NCI-H2081 treated with DMSO at 0.1 percent for 48 hours (cell line): Measurements from ENCODE around the gene C19orf33.

Source experiments
- DNase-seq: peaks from one replicate; lab custom pipeline; 2025; lab: John Stamatoyannopoulos, UW

Gene C19orf33

DNA sequence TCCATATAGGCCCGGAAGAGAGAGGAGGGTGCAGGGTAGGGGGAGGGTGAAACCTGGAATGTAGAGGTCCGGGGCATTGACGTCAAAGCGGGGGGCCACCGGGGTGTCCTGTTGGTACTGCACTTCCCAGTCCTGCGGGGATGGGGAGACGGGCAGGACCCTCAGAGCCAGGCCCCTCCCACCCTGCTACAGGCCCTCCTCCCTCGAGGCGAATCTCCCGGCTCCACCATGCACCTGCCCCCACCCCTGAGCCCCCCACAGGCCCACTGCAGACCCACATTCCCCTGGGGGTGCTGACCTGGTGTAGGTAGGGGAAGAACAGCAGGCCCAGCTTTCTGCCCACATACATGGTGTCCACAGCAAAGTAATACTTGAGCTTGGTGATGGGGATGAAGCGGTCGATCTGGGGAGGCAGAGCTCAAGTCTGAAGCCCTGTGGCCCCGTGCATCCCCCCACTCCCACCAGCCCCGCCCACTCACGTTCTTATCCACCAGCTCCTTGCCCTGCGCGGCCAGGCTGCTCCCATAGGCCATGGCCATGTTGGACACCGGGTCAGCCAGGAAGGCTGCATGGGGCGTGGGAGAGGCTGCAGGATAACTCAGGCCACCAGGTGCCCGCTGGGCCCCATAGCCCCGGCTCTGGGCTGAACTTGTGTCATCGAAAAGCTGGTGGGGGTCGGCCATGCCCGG is 5.0 kb downstream of the C19orf33 start:
- no peak for DNase-seq

DNA sequence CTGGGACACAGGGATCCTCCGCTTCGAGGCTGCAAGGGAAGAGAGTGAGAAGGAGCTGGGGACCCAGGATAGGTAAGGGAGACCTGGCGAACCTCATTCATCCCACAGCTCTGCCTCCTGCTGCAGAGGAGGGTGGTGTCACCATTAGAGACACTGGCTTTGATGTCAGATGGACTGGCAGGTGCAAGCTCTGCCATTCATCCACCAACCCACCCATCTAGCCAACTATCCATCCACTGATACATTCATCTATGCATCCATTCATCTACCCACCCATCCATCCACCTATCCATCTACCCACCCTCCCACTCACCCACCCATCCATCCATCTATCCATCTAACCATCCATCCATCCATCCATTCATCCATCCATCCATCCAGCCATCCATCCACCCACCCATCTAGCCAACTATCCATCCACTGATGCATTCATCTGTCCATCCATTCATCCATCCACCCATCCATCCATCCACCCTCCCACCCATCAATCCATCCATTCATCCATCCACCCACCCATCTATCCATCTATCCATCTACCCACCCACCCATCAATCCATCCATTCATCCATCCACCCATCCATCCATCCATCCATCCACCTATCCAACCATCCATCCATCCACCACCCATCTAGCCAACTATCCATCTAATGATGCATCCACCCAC is 5.7 kb downstream of the C19orf33 start:
- DNase-seq: no peak

DNA sequence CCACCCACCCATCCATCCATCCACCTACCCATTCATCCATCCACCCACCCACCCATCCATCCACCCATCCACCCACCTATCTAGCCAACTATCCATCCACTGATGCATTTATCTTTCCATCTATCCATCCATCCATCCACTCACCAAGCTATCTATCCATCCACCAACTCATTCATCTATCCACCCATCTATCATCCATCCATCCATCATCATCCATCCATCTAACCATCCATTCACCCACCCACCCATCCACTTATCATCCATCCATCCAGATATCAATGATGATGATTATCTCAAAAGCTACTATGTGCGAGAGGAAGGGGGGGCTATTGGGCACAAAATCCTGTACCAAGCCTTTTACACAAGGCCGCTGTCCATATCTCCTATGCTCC is 6.2 kb downstream of the C19orf33 start:
- DNase-seq: no peak

DNA sequence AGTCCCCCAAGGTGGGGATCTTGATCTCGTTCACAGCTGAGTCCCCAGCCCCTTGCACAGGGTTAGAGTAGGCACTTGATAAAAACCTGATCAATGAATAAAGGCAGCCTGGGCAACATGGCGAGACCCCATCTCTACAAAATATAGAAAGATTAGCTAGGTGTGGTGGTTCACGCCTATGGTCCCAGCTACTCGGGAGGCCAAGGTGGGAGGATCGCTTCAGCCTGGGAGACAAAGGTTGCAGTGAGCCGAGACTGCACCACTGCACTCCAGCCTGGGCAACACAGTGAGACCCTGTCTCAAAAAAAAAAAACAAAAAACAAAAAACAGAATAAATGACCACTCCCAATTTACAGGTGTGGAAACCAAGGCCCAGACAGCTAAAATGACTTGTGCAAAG is 6.9 kb downstream of the C19orf33 start:
- no peak for DNase-seq

DNA sequence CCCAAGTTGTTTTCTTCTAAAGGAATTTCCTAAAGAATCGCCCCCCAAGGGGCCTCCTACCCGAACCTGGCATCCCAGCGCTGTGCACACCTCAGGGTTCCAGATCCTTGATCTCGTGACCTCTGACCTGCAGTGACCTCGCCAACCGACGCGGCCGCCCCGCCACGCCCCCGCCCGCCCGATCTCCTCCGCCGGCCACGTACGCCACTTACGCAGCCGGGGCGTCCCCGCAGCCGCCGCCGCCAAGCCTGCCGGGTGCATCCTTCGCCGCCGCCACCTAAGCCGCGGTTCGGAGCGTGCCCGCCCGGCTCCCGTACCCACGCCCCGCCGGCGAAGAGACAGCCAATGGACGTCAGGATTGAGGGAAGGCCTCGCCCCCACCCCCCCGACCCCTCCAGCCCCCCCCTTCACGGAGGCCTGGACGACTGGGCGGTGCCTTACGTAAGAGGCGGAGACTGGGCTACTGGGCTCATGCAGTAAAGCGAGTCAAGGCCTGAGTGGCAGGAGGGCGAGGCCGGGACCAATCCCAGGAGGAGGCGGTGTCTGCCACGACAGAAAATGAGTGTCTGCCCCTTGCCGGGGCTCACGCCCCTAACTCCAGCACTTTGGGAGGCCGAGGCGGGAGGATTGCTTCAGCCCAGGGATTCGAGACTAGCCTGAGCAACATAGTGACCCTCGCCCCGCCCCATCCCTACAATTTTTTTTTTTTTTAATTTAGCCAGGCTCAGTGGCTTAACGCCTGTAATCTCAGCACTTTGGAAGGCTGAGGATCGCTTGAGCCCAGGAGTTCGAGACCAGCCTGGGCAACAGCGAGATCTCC is 11.8 kb downstream of the C19orf33 start, which contains the start of gene YIF1B:
Gene YIF1B, minus strand, starts transcription at position 291 of the 820 bp plus-strand sequence. Its CDS starts 30 bp downstream, at position 261.
- peak; percentile 82 for DNase-seq

DNA sequence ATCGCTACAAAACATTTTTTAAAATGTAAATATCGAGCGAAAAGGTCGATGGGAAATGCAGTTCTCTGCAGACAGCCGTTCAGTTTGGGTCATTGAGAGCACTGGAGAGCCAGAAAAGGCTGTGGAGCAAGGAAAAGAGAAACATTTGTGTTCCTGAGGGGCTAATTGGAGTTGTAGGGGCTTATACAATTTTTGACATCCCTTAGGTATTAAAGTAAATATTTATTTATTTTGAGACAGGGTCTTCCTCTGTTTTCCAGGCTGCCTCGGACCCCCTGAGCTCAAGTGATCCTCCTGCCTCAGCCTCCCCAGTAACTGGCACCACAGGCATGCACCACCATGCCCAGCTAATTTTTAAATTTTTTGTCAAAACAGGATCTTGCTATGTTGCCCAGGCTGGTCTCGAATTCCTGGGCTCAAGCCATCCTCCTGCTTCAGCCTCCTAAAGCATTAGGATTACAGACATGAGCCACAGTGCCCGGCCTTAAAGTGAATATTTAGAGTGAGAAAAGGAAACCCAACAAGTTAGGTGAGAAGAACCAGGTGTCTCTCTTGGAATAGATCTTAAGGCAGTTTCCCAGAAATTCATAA is 12.5 kb downstream of the C19orf33 start:
- no peak for DNase-seq

DNA sequence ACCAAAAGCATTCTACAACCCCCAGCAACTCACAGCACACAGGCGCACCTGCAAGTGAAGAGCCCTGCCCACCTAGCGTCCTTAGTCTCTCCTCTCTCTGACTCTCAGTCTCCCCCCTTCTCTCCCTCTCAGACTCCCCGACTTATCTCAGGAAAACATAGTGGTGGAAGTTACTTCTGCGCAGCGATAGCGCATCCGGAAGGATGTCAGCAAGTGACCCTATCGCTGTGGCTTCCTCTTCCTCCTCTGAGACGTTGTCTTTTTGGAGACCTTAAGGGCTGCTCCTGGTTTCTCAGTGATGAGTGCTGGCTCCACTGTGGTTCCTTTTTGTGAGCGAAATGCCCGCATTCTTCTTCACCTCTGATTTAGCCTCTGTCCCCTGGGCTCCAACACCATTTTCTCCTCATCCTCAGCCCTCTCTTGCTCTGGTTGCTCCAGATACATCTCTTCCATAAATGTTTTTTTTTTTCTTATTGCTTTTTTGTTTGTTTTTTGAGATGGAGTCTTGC is 13.1 kb downstream of the C19orf33 start:
- no peak for DNase-seq

DNA sequence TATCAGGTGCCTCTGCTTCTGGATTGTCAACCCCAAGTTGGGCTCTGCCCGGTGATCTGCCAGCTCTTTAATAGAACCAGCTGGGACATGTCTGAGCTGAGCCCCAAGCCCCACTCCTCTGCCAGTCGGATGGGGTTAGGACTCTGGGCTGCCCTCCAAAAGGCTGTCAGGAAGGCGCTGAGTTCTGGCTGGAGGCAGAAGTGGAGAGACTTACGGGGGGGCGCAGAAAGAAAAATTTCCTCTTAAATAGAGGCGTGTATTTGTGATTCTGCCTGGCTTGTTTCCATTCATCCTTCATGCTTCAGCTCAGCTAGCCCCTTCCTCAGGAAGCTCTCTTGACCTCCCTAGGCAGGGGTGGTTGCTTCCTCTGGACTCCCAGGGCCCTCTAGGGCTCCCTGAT is 14.6 kb downstream of the C19orf33 start:
- no peak for DNase-seq

DNA sequence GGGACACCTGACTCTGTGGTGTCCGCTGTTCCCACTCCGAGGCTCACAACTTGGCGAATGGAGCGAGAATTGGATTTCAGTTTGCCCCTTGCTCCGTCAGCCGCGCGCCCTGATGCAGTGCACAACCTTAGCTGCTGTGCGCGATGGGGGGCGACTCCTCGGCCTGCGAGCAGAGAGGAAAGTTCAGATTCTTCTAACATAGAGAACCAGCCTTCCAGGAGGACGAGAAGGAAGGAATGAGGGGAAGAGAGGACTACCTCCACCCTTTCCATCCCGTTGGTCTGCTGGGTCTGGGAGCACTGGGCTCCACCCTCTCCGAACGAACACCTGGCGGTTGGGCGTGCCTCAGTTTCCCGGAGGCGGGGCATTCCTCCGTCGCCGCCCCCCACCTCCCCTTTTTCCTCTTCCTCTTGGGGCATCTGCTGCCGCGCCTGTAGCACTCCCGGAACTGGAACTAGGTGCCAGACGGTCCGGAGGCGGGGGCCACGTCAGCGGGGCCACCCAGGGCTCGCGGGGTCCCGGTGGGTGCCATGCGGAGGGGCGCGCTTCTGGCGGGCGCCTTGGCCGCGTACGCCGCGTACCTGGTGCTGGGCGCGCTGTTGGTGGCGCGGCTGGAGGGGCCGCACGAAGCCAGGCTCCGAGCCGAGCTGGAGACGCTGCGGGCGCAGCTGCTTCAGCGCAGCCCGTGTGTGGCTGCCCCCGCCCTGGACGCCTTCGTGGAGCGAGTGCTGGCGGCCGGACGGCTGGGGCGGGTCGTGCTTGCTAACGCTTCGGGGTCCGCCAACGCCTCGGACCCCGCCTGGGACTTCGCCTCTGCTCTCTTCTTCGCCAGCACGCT is 15.6 kb downstream of the C19orf33 start, which contains the start of gene KCNK6:
Gene KCNK6, plus strand, starts transcription at position 425 of the 838 bp plus-strand sequence. Its CDS starts 106 bp downstream, at position 531.
- DNase-seq: no peak

DNA sequence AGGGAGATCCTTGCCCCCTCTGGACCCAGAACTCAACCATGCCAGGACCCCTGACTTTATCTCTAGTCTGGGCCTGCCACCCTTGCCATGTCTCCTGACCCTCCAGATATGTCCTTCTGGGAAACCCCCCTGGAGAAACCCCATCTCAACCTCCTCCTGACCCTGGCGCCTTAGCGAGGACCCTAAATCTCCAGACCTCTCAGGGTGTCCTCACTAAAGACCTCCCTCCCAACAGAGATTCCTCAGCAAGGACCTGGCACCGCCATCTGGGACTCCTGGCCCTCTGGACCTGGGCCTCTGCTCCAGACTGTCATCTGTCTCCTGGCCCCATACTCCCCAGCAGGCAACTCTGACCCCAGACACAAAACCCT is 16.9 kb downstream of the C19orf33 start:
- no peak for DNase-seq

DNA sequence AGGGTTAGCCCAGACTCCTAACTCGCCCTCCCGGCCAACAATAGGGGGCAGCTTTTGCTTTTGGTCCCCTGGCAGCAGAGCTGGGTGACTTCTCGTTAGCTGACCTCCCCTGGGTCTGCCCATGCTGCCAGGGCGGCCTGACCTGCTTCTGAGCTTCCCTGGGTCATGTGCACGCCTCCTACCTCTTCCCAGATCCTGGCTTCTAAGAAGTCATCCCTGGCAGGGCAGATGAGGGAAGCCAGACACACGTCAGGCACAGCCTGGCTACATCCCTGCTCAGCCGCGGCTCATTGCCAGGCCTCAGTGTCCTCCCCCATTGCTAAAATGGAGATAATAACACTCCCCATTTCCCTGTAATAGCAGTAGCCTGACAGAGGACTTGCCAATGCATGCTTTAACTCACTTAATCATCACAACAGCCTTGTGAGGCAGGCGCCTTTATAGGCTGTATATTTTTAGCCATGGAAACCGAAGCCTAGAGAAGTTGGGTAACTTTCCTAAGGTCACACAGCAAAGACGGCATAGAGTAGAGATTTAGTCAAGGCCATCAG is 17.7 kb downstream of the C19orf33 start:
- no peak for DNase-seq

DNA sequence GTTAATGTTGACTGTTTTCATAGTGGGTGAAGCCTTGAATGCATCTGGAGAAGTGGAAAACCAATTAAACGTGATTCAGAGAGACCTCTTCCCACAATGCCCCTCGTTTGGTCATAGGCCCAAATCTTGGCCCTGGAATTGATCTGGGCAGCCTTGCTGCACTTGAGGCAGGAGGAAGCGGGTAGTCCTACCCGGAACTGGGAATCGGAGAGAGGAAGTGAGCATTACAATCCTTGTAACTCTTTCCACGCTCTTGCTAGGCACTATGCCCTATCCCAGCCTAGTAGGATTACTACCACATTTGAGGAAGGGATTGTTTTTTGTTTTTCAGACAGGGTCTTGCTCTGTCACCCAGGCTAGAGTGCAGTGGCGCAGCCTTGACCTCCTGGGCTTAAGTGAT is 19.2 kb downstream of the C19orf33 start:
- no peak for DNase-seq

DNA sequence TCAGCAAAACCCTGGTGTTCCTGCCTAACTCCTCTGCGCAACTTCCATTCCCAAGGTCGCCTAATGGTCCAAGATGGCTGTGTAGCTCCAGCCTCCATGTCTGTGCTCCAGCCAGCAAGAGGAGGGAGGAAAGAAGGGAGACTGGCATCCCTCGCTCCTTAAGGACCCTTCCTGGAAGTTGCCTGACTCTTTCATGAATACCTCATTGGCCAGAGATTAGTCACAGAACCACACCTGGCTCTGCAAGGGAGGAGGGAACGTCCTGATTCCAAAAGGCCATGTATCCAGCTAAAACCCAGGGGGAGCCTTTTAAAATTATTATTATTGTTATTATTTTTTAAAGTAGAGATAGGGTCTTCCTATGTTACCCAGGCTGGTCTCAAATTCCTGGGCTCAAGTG is 20.4 kb downstream of the C19orf33 start:
- no peak for DNase-seq

DNA sequence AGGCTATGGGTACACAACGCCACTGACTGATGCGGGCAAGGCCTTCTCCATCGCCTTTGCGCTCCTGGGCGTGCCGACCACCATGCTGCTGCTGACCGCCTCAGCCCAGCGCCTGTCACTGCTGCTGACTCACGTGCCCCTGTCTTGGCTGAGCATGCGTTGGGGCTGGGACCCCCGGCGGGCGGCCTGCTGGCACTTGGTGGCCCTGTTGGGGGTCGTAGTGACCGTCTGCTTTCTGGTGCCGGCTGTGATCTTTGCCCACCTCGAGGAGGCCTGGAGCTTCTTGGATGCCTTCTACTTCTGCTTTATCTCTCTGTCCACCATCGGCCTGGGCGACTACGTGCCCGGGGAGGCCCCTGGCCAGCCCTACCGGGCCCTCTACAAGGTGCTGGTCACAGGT is 22.5 kb downstream of the C19orf33 start:
- DNase-seq: no peak

DNA sequence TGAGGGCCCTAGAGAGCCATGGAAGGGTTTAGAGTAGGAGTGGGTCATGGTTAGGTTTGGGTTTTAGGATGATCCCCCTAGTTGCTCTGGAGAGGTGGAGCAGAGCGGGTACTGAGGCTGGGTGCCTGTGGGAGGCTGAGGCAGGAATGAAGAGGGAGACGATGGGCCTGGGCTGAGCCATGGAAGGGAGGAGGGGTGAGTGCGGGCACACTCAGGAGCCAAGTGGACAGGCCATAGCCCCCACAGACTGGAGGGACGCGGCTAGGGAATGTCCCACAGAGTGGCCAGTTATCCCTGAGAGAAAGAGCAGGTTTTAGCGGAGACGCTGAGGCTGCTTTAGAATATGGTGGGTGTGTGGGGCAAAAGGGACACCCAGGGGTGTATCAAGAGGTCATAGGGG is 25.6 kb downstream of the C19orf33 start:
- DNase-seq: no peak

DNA sequence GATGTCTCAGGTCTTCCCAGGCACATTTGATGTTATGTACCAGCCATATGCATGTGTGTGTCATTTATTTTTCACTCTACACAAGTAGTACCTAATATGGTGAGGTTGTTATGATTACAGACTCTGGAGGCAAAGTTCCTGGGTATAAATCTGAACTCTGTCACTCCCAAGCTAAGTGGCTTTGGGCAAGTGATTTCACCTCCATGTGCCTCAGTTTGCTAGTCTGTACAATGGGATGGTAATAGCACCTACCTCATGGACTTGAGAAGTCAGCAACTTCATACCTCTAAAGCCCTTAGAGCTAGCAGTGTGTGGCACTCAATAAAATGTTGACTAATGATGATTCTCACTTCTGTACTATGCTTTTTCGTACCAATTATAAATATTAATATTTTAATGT is 27.7 kb downstream of the C19orf33 start:
- DNase-seq: no peak

DNA sequence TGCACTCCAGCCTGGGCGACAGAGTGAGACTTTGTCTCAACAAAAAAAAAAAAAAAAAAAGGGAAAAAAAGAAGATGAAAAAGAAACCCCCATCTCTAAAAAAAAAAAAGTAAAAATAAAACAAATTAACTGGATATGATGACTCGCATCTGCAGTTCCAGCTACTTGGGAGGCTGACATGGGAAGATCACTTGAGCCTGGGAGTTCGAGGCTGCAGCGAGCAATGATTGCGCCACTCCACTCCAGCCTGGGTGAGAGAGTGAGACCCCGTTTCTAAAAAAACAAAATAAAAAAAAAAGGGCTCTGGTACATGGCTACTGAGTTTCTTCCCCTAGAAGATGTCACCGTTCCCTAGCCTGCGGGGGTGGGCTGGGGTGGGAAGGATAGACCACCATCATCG is 29.2 kb downstream of the C19orf33 start:
- no peak for DNase-seq

DNA sequence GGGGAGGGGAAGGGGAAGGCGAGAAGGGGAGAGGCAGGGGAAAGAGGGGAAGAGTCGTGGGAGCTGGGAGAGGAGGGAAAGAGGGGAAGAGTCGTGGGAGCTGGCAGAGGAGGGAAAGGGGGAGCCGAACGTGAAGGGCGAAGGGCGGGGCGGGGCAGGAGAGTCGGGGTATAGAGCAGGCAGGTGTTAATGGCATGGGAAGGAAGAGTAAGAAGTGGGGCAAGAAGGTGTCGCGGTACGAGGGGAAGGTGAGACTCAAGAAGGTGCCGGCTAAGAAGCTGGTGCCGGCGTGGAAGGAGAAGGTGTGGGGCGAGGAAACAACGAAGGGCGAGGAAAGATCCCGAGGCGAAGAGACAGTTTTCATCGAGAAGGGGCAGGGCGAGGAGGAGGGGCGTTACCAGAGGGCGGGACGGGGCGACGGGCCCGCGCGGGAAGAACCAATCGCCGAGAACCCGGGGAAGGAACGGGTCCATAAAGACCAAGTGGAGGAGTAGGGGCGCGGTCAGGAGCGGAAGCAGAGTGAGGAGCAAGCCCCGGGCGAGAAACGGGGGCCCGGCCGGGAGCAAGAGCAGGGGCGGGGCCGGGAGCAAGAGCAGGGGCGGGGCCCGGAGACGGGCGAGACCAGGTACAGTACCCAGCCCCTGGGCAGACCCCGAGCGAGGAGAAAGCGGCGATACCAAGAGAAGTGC is 32.0 kb downstream of the C19orf33 start:
- peak; percentile 60 for DNase-seq

DNA sequence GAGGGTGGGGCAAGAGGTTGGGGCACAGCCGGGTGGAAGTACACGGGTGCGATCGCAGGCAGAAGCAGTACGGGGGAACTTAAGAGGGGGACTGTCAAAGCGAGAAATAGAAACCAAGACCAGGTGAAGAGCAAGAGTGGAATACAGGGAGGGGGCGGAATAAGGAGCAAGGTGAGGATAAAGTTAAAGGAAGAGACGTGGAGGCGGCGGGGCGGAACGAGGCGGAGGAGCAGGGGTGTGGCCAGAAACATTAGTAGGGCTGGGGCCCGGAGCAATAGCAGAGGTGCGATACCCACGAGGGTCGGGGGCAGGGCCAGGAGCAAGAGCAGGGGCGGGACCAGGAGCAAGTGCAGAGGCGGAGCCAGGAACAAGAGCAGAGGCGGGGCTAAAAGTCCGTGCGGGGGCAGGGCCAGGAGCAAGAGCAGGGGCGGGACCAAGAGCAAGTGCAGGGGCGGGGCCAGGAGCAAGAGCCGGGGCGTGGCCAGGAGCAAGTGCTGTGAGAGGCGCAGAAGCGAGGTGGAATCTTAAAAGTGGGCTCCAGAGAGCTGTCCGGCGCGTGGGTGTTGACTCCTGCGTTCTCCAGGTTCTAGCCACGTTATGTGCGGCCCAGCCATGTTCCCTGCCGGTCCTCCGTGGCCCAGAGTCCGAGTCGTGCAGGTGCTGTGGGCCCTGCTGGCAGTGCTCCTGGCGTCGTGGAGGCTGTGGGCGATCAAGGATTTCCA is 32.7 kb downstream of the C19orf33 start:
- peak; percentile 56 for DNase-seq

DNA sequence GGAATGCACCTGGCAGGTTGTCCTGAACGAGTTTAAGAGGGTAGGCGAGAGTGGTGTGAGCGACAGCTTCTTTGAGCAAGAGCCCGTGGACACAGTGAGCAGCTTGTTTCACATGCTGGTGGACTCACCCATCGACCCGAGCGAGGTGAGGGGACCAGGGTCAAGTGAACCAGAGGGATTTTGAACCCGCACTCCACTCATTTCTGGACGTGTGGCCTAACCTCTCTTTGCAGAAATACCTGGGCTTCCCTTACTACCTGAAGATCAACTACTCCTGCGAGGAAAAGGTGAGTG is 33.3 kb downstream of the C19orf33 start:
- DNase-seq: no peak
